Panc1 (cell line): ENCODE results near the gene ECEL1.

Experiments used
- CTCF ChIP-seq: fragments of 450-650 bp; IDR thresholded peaks from 2 replicates; pipeline ENCODE4 v1.5.1; 2017; ENCODE audit warnings: mild to moderate bottlenecking
- POLR2AphosphoS5 ChIP-seq: IDR thresholded peaks from 2 replicates; pipeline ENCODE4 v1.6.1; 2012; ENCODE audit warnings: mild to moderate bottlenecking, low read depth, low read length, moderate library complexity

- TF ChIP-seq CTCF (no peak), POLR2AphosphoS5 (no peak)
These were observed 14.9 kb upstream of the ECEL1 start for GRCh38 chr2:232502511-232502910.
